HG03135 (cell line): ENCODE results near the gene LBR.

Experiments
- ATAC-seq: cut with Tn5 transposase; IDR thresholded peaks from one replicate; pipeline ENCODE4 v1.9.1; 2021; ENCODE audit warnings: mild to moderate bottlenecking, moderate library complexity; ENCODE audit not compliant: unreplicated experiment

LBR gene

GRCh38 chr1:225464851-225465792, 37.3 kb upstream of the LBR start:
- no peak for ATAC-seq

GRCh38 chr1:225462714-225463574, 35.1 kb upstream of the LBR start:
- no peak for ATAC-seq

- ATAC-seq = no peak
Observed at GRCh38 chr1:225462429-225462713, 34.5 kb upstream of the LBR start.

- ATAC-seq = no peak
Observed at GRCh38 chr1:225461533-225462428, 33.9 kb upstream of the LBR start.

GRCh38 chr1:225460737-225461532, 33.1 kb upstream of the LBR start:
- ATAC-seq = no peak

GRCh38 chr1:225460021-225460736, 32.3 kb upstream of the LBR start:
- no peak for ATAC-seq

GRCh38 chr1:225458222-225458631, 30.4 kb upstream of the LBR start:
- no peak for ATAC-seq

- ATAC-seq = no peak
Observed at GRCh38 chr1:225454733-225455132, 26.9 kb upstream of the LBR start.

- no peak for ATAC-seq
Observed at GRCh38 chr1:225453797-225454648, 26.2 kb upstream of the LBR start.

GRCh38 chr1:225451840-225452515, 24.1 kb upstream of the LBR start:
- no peak for ATAC-seq

GRCh38 chr1:225451340-225451739, 23.5 kb upstream of the LBR start:
- ATAC-seq = no peak

GRCh38 chr1:225450491-225451191, 22.8 kb upstream of the LBR start:
- ATAC-seq = no peak

GRCh38 chr1:225449774-225450173, 21.9 kb upstream of the LBR start:
- ATAC-seq = no peak

- no peak for ATAC-seq
Observed at GRCh38 chr1:225449261-225449660, 21.4 kb upstream of the LBR start.

GRCh38 chr1:225448146-225448805, 20.4 kb upstream of the LBR start:
- no peak for ATAC-seq

GRCh38 chr1:225447650-225448089, 19.8 kb upstream of the LBR start:
- ATAC-seq = no peak
